ENCODE measurements around the gene BSG.
"Not testable (repeated sequence)": the region's sequence is repeated elsewhere in the genome, so short reads cannot be mapped to it uniquely, and the experiment has no call there.

Gene BSG

DNA sequence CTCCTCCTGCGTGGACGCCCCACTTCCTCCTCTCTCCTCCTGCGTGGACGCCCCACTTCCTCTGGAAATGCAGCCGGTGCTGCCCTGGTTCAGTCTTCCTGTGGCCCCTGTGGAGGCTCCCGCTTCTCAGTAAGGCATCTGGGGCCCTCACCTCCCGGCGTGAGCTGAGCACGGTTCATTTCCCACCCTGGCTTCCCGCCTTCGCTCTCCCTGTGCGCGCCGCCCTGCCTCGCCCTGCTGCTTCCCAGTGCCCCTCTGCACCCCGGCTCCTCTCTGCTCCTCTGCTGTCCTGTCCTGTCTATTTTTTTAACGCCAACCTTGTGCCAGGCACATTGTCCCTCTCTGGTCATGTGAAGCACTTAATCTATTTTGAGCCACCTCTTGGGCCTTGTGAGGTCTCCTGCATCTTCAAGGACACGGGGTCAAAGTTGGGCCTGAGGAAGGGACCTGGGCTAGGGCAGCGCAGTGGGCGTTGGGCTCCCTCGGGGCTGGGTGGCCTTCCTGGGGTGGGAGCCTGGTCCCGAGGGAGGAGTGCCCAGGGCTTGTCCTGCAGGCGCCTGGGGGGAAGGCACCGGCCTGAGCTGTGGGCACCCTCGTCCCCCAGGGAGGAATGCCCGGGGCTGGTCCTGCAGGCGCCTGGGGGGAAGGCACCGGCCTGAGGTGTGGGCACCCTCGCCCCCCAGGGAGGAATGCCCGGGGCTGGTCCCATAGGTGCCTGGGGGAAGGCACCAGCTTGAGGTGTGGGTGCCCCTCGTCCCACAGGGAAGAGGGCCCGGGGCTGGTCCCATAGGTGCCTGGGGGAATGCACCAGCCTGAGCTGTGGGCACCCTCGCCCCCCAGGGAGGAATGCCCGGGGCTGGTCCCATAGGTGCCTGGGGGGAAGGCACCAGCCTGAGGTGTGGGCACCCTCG lies 30.2 kb downstream of the BSG start:
- no peak for DNase-seq (ENCODE audit: low spot score)
- FAIRE-seq: no peak

DNA sequence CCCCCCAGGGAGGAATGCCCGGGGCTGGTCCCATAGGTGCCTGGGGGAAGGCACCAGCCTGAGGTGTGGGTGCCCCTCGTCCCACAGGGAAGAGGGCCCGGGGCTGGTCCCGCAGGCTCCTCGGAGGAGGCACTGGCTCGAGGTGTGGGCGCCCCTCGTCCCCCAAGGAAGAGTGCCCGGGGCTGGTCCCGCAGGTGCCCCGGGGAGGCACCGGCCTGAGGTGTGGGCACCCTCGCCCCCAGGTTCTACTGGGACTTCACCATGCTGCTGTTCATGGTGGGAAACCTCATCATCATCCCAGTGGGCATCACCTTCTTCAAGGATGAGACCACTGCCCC lies 30.9 kb downstream of the BSG start:
- not testable (repeated sequence) for FAIRE-seq; DNase-seq (ENCODE audit: low spot score)

DNA sequence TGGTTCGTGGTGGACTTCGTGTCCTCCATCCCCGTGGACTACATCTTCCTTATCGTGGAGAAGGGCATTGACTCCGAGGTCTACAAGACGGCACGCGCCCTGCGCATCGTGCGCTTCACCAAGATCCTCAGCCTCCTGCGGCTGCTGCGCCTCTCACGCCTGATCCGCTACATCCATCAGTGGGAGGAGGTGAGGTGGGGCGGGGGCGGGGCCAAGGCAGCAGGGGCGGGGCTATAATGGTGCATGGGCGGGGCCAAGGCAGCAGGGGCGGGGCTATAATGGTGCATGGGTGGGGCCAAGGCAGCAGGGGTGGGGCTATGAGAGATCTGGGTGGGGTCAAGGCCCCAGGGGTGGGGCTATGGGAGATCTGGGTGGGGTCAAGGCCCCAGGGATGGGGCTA lies 31.4 kb downstream of the BSG start:
- not testable (repeated sequence) for DNase-seq (ENCODE audit: low spot score); FAIRE-seq

DNA sequence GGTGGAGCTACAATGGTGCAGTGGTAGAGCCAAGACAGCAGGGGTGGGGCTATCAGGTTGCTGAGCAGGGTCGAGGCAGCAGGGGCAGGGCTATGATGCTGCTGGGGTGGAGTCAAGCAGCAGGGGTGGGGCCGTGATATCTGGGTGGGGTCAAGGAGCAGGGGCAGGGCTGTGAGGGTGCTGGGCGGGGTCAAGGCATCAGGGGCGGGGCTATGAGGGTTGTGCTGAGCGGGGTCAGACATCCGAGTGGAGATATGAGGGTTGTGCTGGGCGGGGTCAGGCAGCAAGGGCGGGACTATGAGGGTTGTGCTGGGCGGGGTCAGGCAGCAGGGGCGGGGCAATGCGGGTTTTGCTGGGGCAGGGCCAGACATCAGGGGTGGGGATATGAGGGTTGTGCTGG lies 32.0 kb downstream of the BSG start:
- DNase-seq (ENCODE audit: low spot score) (no peak), FAIRE-seq (no peak)

DNA sequence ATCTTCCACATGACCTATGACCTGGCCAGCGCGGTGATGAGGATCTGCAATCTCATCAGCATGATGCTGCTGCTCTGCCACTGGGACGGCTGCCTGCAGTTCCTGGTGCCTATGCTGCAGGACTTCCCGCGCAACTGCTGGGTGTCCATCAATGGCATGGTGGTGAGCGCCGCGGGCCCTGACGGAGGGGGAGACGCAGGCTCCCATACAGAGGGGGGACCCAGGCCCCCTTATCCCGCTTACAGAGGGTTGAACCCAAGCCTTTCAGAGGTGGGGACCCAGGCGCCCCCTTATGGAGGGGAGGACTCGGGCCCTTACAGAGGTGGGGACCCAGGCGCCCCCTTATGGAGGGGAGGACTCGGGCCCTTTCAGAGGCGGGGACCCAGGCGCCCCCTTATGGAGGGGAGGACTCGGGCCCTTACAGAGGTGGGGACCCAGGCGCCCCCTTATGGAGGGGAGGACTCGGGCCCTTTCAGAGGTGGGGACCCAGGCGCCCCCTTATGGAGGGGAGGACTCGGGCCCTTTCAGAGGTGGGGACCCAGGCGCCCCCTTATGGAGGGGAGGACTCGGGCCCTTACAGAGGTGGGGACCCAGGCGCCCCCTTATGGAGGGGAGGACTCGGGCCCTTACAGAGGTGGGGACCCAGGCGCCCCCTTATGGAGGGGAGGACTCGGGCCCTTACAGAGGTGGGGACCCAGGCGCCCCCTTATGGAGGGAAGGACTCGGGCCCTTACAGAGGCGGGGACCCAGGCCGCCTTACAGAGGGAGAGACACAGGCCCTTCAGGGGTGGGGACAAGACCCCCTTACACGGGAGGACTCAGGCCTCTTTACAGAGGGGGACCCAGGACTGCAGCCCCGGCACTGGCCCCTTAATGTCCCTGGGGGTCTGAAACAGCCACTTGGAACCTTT lies 32.9 kb downstream of the BSG start:
- not testable (repeated sequence) for DNase-seq (ENCODE audit: low spot score); FAIRE-seq

DNA sequence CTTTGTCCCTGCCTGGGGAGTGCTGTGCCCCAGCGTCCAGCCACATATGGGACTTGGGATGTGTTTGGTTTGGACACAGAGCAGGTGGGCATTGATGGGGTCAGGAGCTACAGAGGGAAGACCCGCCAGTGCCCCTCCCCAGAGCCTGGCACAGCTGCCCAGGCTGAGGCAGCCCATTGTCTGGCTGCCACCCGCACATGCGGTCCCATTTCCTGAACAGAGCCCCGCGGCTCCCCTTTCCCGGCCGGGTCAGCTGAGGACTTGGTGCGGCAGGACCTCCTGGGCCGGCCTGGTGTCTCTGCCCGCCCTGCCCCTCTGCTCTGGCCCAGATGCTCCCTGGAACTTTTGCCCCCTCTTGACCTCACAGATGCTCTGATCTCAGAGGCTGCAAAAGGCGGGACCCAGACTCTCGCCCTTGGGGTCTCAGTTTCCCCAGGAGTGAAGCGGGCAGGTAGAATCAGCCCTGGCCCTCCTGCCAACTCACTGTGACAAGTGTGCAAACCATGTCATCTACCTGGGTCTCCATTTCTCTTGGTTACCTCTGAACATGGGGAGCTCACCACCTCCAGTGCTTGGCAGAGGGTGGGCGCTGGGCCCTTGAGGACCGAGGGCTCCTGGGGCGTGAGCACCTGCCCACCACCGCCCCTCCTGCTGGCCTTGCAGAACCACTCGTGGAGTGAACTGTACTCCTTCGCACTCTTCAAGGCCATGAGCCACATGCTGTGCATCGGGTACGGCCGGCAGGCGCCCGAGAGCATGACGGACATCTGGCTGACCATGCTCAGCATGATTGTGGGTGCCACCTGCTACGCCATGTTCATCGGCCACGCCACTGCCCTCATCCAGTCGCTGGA lies 35.1 kb downstream of the BSG start:
- FAIRE-seq: no peak

DNA sequence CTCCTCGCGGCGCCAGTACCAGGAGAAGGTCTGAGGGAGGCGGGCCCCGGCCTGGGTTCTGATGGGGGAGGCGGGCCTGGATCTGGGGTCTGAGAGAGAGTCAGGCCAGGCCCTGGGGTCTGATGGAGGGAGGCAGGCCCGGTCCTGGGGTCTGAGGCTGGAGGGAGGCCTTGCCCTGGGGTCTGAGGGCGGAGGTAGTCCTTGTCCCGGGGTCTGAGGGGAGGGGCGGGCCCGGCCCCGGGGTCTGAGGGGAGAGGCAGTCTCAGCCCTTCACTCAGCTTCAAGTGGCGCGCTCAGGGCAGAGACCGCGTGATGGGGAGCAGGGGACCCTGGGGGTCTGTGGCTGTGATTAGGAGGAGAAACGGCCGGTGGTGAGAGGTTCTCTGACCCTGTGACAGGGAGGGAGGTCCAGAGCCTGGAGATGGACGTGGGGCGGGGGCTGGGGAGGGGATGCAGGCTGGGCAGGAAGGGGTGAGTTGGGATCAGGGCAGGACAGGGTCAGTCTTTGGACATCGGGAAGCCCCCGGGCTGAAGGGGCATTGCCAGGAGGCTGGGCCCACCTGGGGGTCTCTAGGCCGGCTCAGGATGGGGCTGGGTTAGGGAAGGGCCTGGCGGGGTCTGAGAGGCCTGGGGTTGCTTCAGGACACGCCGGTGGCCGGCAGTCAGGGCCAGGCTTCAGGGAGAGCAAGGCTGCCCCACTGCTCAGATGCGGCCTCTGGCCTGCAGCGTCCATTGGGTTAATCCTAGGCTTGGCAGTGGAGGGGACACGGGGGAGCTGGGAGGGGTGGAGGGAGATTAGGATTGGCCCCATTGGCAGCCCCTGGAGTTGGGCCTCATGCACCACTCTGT lies 36.0 kb downstream of the BSG start:
- no peak for FAIRE-seq
- DNase-seq (ENCODE audit: low spot score): no peak

More for the DNA sequence above, 35.1 kb downstream of the BSG start:
- no peak for DNase-seq (ENCODE audit: low spot score)

DNA sequence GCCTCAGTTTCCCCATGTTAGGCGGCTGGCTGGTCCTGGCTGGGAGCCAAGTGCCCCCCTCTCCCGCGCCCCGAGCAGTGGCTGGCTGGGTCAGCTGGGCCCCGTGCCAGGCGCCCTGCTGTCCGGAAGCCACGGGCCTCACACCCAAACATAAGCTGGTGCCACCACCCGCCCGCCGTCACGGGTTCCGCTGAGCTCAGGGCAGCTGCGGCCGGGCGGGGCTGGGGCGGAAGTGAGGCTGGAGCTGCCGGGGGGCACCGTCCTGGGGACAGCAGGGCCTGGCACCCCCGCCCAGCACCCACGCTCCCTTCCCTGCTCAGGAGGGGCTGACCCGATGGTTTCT lies 36.6 kb downstream of the BSG start:
- FAIRE-seq: no peak
- no peak for DNase-seq (ENCODE audit: low spot score)

DNA sequence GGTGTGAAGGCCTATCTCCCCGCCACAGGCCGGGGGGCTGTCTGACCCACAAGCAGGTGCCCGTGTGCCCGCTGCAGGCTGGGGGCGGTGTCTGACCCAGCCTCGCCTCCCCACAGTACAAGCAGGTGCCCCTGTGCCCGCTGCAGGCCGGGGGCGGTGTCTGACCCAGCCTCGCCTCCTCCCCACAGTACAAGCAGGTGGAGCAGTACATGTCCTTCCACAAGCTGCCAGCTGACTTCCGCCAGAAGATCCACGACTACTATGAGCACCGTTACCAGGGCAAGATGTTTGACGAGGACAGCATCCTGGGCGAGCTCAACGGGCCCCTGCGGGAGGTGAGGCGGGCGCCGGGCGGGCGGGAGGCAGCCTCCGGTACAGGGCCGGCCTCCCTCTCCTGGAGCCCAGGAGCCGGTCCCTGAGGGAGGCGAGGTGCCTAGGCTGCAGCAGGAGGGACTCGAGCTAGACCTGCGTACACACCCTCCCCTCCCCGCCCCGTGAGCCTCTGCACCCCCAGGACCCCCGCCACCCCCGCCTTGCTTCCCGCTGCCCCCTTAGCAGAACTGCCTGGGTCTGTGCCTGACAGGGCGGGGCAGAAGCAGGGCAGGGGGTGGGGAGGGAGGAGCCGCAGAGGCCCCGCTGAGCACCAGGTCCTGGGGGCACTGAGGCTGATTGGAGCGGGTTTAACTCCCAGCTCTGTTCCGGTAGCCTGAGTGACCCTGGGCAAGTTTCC lies 37.8 kb downstream of the BSG start:
- DNase-seq (ENCODE audit: low spot score) (no peak), FAIRE-seq (no peak)

DNA sequence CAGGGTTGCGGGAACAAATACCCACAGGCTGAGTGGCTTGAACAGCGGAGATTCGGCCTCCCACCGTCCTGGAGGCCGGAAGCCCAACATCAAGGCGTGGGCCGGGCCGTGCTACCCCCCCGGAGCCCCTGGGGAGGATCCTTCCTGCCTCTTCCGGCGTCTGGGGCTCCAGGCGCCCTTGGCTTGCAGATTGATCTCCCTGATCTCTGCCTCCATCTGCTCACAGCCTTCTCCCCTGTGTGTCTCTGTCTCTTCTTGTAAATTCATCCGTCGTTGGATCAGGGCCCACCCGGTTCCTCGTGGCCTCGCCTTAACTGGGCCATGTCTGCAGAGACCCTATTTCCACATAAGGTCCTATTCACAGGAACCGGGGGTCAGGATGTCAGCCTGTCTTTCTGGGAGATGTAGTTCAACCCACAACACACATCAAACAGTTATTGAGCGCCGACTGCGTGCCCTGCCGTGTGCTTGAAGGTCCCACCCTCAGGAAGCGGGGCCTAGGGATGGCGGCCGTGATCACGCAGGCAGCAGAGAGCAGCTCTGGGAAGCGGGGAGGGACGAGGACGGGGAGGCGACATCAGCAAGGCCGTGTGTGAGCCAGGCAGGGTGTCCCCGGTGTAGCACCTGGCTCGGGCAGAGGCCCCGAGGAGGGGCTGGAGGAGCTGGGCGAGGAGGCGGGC lies 38.5 kb downstream of the BSG start:
- DNase-seq (ENCODE audit: low spot score): peak; percentile 60
- no peak for FAIRE-seq

DNA sequence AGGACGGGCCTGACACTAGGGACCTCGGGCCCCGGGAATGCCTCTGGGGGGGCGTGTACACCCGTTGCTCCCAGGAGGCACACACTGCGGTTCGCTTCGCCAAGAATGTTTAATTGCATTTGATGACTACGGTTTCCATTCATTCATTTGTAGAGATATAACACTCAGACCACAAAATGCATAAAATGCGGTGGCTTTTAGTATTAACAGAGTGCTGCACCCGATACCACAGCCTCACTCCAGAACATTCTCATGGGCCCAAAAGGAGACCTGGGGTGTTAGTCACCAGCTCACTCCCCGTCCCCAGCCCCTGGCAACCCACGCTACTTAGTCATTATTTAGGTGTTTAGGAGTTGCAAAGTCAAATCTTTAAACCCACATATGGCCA lies 39.1 kb downstream of the BSG start:
- DNase-seq (ENCODE audit: low spot score) (peak; percentile 72), FAIRE-seq (no peak)

DNA sequence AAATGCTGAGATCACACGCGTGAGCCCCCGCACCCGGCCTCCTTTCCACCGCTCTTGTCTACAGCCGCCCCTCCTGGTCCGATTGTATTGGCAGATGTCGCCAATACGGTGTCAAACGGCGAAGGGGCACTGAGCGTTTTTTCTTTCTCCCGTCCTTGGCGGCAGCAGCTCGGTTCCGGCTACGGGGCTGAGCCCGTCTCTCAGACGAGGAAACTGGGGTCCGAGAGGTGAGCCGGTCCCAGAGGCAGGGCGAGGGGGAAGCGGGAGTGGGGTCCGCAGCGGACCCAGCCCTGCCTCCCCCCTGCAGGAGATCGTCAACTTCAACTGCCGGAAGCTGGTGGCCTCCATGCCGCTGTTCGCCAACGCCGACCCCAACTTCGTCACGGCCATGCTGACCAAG lies 40.5 kb downstream of the BSG start:
- FAIRE-seq (no peak), DNase-seq (ENCODE audit: low spot score) (no peak)

DNA sequence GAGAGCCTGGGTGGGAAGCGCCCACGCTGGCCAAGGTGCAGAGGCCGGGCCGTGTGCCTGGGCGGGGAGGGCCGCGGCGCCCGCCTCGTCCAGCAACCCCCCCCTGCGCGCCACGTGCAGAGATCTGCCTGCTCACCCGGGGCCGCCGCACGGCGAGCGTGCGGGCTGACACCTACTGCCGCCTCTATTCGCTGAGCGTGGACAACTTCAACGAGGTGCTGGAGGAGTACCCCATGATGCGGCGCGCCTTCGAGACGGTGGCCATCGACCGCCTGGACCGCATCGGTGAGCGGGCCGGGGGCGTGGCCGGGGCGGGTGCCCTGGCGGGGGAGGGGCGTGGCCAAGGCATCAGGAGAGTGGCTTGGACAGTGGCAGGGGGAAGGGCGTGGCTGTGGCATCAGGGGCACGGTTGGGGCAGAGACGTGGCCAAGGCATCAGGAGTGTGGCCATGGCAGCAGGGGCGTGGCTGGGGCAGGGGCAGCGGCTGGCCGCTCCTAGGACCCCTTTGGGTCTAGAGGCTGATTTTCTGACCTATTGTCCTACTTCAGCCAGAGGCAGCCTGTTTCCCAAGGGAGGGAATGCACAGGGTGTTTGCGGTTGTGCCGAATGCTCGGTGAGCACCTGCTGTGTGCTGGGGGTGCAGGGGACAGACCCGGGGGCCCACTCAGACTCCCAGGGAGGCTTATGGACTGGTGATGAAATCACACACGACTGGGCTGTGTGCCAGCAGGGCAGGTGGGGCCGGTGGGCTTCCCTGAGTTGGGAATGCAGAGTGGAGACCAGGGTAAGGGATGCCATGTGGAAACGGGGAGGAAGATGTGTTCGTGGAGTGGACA lies 41.6 kb downstream of the BSG start:
- FAIRE-seq: no peak
- DNase-seq (ENCODE audit: low spot score): no peak

DNA sequence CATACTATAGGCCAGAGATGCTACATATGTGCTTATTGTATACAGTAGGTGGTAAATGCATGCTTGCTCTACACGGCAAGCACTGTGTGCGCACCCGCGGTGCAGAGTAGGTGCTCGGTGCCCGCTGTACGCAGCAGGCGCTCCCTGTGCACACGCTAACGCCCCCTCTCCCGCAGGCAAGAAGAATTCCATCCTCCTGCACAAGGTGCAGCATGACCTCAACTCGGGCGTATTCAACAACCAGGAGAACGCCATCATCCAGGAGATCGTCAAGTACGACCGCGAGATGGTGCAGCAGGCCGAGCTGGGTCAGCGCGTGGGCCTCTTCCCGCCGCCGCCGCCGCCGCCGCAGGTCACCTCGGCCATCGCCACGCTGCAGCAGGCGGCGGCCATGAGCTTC lies 43.2 kb downstream of the BSG start:
- no peak for DNase-seq (ENCODE audit: low spot score)
- no peak for FAIRE-seq

DNA sequence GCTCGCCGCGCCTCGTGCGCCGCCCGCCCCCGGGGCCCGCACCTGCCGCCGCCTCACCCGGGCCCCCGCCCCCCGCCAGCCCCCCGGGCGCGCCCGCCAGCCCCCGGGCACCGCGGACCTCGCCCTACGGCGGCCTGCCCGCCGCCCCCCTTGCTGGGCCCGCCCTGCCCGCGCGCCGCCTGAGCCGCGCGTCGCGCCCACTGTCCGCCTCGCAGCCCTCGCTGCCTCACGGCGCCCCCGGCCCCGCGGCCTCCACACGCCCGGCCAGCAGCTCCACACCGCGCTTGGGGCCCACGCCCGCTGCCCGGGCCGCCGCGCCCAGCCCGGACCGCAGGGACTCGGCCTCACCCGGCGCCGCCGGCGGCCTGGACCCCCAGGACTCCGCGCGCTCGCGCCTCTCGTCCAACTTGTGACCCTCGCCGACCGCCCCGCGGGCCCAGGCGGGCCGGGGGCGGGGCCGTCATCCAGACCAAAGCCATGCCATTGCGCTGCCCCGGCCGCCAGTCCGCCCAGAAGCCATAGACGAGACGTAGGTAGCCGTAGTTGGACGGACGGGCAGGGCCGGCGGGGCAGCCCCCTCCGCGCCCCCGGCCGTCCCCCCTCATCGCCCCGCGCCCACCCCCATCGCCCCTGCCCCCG lies 43.8 kb downstream of the BSG start:
- DNase-seq (ENCODE audit: low spot score) (no peak), FAIRE-seq (no peak)

DNA sequence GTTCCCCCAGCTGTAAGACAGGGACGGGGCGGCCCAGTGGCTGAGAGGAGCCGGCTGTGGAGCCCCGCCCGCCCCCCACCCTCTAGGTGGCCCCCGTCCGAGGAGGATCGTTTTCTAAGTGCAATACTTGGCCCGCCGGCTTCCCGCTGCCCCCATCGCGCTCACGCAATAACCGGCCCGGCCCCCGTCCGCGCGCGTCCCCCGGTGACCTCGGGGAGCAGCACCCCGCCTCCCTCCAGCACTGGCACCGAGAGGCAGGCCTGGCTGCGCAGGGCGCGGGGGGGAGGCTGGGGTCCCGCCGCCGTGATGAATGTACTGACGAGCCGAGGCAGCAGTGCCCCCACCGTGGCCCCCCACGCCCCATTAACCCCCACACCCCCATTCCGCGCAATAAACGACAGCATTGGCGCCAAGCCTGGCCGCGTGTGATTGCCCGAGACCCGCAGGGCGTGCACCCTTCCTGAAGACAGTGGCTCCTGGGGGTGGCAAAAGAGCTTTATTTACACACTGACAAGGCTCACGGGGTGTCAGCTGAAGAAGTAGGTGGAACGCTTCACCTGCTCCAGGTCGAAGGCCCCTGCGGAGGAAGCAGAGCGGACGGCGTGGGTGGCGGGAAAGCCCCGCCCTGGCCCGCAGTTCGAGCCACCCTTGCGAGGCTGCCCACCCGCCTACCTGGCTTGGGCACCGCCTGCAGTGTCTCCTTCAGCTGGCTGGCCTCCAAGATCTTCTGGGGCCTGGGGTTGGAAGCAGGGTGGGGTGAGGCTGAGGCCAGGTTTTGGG lies 44.5 kb downstream of the BSG start:
- no peak for DNase-seq (ENCODE audit: low spot score)
- FAIRE-seq: no peak

DNA sequence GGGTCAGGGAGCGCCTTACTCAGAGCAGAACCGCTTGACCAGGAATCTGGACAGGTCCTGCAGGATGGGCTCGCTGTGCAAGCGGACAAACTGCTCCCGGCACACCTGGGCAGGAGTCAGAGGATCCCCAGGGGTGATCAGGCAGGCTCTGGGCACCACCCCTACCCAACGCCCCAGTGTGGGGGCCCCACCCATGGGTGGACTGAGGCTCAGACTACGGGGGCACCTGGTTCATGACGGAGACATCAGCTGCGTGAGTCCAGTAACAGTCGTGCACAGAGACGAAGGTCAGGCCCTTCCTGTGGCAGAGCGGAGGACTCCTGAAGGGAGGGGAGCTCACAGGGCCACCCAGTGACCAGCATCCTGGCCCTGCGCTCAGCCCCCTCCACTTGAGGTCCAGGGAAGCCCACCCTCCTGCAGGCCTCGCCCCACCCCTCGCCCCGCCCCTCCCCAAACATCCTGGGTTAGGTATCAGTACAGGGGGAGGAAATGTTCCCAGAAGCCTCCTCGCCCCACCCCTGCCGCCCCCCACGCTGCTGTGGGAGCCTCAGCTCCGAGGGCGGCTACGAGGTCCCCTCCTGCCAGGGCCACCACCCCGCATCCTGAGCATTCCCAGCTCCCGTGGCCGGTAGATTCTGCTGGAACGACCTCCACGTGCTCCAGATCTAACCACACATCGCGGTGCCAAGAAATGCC lies 45.3 kb downstream of the BSG start:
- DNase-seq (ENCODE audit: low spot score): no peak
- no peak for FAIRE-seq
